ENCODE results near the gene SIPA1.

Gene SIPA1

GRCh38 chr11:65640483-65641296 lies 2.8 kb downstream of the SIPA1 start:
- FAIRE-seq (no peak), DNase-seq (ENCODE audit: extremely low spot score, insufficient read length, low read depth) (no peak)

- FAIRE-seq, result no peak
- no peak for DNase-seq (ENCODE audit: extremely low spot score, insufficient read length, low read depth)
Observed at GRCh38 chr11:65641297-65642013, 3.6 kb downstream of the SIPA1 start.

- FAIRE-seq, result no peak
Observed at GRCh38 chr11:65642014-65642671, 4.2 kb downstream of the SIPA1 start.

GRCh38 chr11:65643971-65644370 lies 6.1 kb downstream of the SIPA1 start:
- no peak for DNase-seq (ENCODE audit: extremely low spot score, insufficient read length, low read depth)

More at GRCh38 chr11:65642014-65642671, 4.2 kb downstream of the SIPA1 start:
- no peak for DNase-seq (ENCODE audit: extremely low spot score, insufficient read length, low read depth)

GRCh38 chr11:65644837-65645236 lies 6.9 kb downstream of the SIPA1 start:
- DNase-seq (ENCODE audit: extremely low spot score, insufficient read length, low read depth) (no peak), FAIRE-seq (no peak)

More at GRCh38 chr11:65643971-65644370, 6.1 kb downstream of the SIPA1 start:
- no peak for FAIRE-seq

- DNase-seq (ENCODE audit: extremely low spot score, insufficient read length, low read depth) (no peak), FAIRE-seq (no peak)
Observed at GRCh38 chr11:65645710-65646109, 7.8 kb downstream of the SIPA1 start.

GRCh38 chr11:65646288-65646957 lies 8.5 kb downstream of the SIPA1 start:
- no peak for DNase-seq (ENCODE audit: extremely low spot score, insufficient read length, low read depth)
- no peak for FAIRE-seq

GRCh38 chr11:65646958-65647701 lies 9.2 kb downstream of the SIPA1 start:
- FAIRE-seq (no peak), DNase-seq (ENCODE audit: extremely low spot score, insufficient read length, low read depth) (no peak)

- FAIRE-seq, result no peak
- no peak for DNase-seq (ENCODE audit: extremely low spot score, insufficient read length, low read depth)
Observed at GRCh38 chr11:65648997-65649493, 11.1 kb downstream of the SIPA1 start.

- FAIRE-seq (no peak), DNase-seq (ENCODE audit: extremely low spot score, insufficient read length, low read depth) (no peak)
Observed at GRCh38 chr11:65649656-65650546, 12.0 kb downstream of the SIPA1 start.

GRCh38 chr11:65650547-65651338 lies 12.8 kb downstream of the SIPA1 start:
- no peak for DNase-seq (ENCODE audit: extremely low spot score, insufficient read length, low read depth)
- no peak for FAIRE-seq

GRCh38 chr11:65651339-65651588 lies 13.4 kb downstream of the SIPA1 start:
- no peak for FAIRE-seq

GRCh38 chr11:65651589-65652510 lies 13.9 kb downstream of the SIPA1 start:
- DNase-seq (ENCODE audit: extremely low spot score, insufficient read length, low read depth) (no peak), FAIRE-seq (no peak)

More at GRCh38 chr11:65651339-65651588, 13.4 kb downstream of the SIPA1 start:
- no peak for DNase-seq (ENCODE audit: extremely low spot score, insufficient read length, low read depth)

GRCh38 chr11:65652511-65653228 lies 14.8 kb downstream of the SIPA1 start:
- FAIRE-seq (peak; percentile 94), DNase-seq (ENCODE audit: extremely low spot score, insufficient read length, low read depth) (peak; percentile 96)

- FAIRE-seq, result peak; percentile 33
- DNase-seq (ENCODE audit: extremely low spot score, insufficient read length, low read depth), result no peak
Observed at GRCh38 chr11:65653229-65654225, 15.6 kb downstream of the SIPA1 start.

All from GM18507 (cell line).